GM12874 (cell line): ENCODE data around the gene ATL1.

Experiments used
- CTCF ChIP-seq: IDR thresholded peaks from 2 replicates; pipeline ENCODE4 v1.5.1; 2011; ENCODE audit warnings: low read depth, mild to moderate bottlenecking, control low read depth, low read length, moderate library complexity; ENCODE audit not compliant: insufficient read depth

ATL1 gene

GRCh38 chr14:50633954-50634353 is 74.0 kb downstream of the ATL1 start:
- TF ChIP-seq CTCF = no peak

GRCh38 chr14:50635141-50635540 is 75.2 kb downstream of the ATL1 start:
- TF ChIP-seq CTCF = no peak

- no peak for TF ChIP-seq CTCF
These were observed 87.3 kb downstream of the ATL1 start for GRCh38 chr14:50647282-50647681.

- no peak for TF ChIP-seq CTCF
These were observed 87.8 kb downstream of the ATL1 start for GRCh38 chr14:50647753-50648152.

- TF ChIP-seq CTCF = no peak
These were observed 89.7 kb downstream of the ATL1 start for GRCh38 chr14:50649691-50650090.

GRCh38 chr14:50656776-50657175 is 96.8 kb downstream of the ATL1 start:
- TF ChIP-seq CTCF = no peak

GRCh38 chr14:50657753-50658152 is 97.8 kb downstream of the ATL1 start:
- TF ChIP-seq CTCF = no peak

GRCh38 chr14:50658203-50658602 is 98.3 kb downstream of the ATL1 start:
- no peak for TF ChIP-seq CTCF
